HCEC 1CT (cell line): ENCODE measurements around the gene GSTCD.
"Not testable (repeated sequence)": the region's sequence is repeated elsewhere in the genome, so short reads cannot be mapped to it uniquely, and the experiment has no call there.

Source experiments
- DNase-seq: peaks from one replicate; pipeline ENCODE4 v3.0.0-alpha.2; 2017

GSTCD gene

DNA sequence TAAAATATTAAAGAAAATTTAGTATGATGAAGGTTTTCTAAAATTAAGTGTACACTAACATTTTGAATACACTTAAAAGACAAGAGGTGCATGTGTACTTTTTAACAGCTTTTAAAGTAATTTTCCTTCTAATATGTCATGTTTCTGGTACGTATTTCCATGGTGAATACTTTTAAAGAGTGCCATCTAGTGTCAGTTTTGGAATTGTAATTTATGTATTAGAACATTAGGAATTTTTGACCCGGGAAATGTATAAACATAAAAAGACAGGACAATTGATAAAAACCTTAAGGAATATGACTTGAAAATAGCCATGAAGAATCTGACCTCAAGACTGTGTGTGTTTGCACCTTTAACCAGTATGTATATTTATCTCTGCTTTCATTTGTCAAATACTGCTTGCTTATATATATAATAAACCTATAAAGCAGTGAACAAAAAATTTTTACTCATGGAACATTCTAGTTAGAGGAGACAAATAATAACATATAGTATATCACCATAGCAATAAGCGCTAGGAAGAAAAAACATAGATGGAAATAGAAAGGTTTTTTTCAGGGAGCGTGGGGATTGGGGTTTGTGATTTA is 7.2 kb downstream of the GSTCD start:
- peak; percentile 37 for DNase-seq

DNA sequence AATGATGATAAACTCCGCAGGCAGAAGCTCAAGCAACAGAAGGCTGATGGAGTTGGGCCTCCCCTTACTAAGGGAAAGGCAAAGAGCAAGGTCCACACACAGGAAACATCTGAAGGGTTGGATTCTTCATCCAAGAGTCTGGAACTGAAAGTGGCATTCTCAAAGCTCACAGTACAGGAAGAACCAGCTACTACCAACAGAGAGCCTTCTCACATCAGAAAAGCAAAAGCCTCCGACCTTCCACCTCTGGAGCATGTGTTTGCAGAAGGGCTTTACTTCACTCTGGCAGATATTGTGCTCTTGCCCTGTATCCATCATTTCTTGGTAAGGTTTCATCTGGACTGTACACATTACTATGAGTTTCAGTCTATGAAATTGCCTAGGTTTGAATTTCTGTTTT is 10.6 kb downstream of the GSTCD start:
- DNase-seq, result no peak

DNA sequence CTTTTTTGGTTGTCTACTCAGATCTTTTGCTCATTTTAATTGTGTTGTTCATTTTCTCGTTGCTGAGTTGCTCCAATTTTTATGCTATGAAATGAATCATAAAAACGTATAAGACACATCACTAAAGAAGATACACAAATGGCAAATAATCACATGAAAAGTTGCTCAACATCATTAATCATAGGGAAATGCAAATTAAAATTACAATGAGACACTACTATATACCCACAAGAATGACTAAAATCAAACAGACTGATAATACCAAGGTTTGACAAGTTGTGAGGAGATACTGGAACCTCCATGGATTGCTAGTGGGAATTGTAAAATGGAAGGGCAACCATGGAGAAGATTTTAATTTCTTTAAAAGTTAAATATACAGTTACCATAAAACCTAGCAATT is 17.0 kb downstream of the GSTCD start:
- no peak for DNase-seq

DNA sequence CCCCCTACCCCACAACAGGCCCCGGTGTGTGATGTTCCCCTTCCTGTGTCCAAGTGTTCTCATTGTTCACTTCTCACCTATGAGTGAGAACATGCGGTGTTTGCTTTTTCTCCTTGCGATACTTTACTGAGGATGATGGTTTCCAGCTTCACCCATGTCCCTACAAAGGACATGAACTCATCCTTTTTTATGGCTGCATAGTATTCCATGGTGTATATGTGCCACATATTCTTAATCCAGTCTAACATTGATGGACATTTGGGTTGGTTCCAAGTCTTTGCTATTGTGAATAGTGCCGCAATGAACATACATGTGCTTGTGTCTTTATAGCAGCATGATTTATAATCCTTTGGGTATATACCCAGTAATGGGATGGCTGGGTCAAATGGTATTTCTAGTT is 21.3 kb downstream of the GSTCD start:
- DNase-seq, result not testable (repeated sequence)

DNA sequence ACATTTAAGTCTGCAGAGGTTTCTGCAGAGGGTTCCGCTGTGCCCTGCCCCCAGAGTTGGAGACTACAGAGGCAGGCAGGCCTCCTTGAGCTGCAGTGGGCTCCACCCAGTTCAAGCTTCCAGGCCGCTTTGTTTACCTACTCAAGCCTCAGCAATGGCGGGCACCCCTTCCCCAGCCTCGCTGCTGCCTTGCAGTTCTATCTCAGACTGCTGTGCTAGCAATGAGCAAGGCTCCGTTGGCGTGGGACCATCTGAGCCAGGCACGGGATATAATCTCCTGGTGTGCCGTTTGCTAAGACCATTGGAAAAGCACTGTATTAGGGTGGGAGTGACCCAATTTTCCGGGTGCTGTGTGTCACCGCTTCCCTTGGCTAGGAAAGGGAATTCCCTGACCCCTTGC is 26.6 kb downstream of the GSTCD start:
- not testable (repeated sequence) for DNase-seq

DNA sequence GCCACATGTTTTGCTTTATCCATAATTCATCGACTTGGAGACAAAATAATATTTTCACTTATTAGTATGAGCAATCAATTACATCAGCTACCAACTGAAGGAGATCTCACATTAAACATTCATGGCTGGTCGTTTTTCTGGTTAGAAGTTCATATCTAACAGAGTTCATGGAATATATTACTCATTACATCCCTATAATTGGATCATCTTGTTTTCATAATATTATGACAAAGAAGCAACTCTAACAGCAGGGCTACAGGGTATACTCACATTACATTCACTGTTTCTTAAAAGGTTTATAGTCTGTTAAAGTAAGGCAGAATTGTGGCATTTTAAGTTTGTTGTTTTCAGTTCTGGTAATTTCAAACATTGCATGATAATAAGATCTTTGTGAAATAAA is 33.0 kb downstream of the GSTCD start:
- no peak for DNase-seq

DNA sequence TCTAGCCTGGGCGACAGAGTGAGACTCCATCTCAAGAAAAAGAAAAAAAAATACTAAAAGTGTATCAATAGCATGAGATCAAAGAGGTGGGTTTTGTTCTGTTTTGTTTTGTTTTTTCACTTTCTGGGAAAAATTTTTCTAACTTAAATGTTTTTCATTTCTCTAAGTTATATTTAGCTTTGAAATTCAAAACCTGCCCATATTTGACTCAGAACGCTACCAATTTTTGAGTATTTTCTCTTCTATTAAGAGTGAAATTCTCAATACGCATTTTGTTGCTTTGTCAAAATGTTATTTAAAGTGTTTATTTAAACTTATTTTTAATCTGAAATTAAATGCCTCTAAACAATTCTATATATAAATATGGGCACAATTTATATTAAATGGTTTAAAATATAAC is 39.6 kb downstream of the GSTCD start:
- DNase-seq, result no peak

DNA sequence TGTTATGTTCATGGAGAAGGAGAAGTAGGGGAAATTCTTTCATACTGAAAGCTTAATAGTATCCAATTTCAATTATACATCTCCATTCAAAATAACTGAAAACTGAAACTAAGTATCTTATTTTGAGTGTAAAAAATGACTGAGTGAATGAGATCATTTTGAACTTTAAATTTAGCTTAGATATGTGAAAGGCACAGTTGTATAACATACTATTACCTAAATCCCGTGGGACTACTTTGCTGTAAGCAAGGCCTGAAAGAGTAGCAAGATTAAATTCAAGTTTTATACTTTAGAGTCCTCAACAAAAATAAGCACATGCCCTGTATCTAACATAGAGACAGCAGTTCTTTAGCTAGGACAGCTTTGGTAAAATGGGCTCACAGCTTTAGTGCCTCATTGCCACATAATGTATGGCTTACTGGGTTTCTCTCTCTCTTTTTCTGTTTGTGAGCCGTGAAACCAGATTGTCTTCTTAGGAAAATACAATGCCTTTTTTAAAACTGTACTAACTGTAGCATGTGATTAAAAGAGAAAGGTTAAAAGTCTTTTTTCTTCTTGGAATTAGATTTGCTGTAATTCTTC is 43.2 kb downstream of the GSTCD start:
- no peak for DNase-seq

DNA sequence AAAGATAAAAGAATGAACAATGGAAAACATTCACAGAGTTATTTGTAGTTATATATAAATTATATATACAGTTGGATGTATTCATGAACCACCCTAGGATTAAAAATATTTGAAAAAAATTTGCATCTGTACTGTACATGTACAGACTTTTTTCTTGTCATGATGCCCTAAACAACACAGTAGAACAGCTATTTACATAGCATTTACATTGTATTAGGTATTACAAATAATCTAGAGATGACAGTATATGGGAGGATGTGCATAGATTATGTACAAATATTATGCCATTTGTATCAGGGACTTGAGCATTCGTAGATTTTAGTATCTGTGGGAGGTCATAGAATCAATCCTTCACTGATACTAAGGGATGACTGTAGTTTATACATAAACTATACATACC is 44.8 kb downstream of the GSTCD start:
- DNase-seq, result no peak

DNA sequence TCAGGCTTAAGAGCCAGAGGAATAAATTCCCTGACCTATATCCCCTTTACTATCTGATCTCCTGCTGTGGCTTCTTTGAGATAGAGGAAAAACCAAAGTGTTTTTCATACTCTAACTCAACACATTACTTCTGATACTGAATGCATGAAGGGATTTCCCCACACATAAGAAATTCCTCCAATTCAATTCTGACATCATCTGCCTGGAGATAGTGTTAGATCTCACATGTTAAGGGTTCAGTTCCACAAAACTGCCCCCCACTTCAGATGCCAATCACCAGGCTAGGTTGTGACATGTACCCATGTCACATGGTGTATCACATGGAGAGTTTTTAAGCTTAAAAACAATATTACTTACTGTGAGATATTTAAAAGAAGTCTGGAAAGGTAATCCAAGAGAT is 46.8 kb downstream of the GSTCD start:
- DNase-seq, result no peak

DNA sequence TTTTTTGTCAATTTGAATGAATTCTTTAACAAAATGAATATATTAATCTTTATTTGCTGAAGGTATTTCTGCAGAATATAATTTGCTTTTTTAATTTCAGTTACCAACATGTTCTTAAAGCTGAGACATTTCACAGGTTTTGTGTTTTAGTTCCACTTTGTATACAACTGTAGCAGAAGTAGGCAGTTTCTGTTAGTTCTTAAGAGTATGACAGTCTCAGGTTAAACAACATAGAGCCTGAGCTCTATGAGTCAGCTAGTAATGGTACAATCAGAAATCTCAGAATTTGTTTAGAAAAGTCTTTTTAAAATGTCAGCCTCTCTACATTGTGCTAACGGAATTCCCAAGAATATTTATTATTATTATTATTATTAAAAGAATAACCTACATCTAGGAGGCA is 50.4 kb downstream of the GSTCD start:
- DNase-seq, result no peak

DNA sequence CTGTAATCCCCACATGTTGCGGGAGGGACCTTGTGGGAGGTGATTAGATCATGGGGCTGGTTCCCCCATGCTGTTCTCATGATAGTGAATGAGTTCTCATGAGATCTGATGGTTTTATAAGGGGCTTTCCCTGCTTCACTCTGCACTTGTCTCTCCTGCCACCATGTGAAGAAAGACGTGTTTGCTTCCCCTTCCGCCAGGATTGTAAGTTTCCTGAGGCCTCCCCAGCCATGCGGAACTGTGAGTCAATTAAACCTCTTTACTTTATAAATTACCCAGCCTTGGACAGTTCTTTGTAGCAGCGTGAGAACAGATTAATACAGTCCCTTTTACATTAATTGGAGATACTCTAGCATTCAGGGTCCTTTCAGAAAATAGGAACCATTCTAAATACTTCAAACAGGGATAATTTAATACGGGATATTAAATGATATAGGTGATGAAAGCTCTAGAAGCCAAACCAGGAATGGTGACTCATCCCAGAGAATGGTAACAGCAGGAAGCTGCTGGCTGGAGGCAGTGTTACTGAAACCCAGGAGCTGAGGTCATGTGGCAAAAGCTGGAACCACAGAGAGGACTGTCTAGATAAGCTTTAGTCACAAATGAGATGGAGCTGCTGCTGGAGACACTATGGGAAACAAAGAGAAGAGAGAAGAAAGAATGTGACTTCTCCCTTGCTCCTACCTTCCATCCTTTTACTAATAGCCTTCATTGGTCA is 57.3 kb downstream of the GSTCD start:
- peak; percentile 77 for DNase-seq

DNA sequence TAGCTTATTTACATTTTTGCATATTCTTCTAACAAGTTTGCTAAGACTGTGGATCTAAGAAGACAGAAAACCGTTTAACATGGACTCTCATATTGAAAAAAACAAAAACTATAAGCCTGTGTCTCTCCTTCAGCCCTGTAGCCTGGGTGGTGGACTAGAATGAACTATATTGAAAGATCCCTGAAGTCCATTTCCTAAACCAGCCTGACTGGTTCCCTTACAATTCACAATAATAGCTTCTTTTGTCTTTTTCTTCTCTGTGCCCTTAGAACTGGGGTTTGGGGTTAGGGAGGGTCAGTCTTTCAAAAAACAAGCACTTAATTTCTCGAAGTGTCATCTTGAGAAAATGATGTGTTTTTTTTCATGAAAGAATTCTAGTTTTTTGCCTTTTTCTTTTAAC is 59.0 kb downstream of the GSTCD start:
- no peak for DNase-seq

DNA sequence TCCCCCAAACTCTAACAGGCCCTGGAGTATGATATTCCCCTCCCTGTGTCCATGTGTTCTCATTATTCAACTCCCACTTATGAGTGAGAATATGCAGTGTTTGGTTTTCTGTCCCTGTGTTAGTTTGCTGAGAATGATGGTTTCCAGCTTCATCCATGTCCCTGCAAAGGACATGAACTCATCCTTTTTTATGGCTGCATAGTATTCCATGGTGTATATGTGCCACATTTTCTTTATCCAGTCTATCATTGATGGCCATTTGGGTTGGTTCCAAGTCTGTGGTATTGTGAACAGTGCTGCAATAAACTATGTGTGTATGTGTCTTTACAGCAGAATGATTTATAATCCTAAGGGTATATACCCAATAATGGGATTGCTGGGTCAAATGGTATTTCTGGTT is 61.9 kb downstream of the GSTCD start:
- DNase-seq, result not testable (repeated sequence)

DNA sequence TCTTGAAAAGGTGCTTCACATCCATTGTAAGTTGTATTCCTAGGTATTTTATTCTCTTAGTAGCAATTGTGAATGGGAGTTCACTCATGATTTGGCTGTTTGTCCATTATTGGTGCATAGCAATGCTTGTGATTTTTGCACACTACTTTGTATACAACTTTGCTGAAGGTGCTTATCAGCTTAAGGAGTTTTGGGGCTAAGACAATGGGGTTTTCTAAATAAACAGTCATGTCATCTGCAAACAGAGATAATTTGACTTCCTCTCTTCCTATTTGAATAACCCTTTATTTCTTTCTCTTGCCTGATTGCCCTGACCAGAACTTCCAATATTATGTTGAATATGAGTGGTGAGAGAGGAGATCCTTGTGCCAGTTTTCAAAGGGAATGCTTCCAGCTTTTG is 63.5 kb downstream of the GSTCD start:
- not testable (repeated sequence) for DNase-seq

DNA sequence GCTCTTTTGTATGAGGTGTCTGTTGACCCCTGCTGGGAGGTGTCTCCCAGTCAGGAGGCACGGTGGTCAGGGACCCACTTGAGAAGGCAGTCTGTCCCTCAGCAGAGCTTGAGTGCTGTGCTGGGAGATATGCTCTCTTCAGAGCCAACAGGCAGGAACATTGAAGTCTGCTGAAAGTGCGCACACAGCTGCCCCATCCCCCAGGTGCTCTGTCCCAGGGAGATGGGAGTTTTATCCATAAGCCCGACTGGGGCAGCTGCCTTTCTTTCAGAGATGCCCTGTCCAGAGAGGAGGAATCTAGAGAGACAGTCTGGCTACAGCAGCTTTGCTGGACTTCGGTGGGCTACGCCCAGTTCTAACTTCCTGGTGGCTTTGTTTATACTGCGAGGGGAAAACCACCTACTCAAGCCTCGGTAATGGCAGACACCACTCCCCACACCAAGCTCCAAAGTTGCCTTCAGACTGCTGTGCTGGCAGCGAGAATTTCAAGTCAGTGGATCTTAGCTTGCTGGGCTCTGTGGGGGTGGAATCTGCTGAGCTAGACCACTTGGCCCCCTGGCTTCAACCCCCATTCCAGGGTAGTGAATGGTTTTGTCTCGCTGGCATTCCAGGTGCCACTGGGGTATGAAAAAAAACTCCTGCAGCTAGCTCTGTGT is 67.3 kb downstream of the GSTCD start:
- not testable (repeated sequence) for DNase-seq

DNA sequence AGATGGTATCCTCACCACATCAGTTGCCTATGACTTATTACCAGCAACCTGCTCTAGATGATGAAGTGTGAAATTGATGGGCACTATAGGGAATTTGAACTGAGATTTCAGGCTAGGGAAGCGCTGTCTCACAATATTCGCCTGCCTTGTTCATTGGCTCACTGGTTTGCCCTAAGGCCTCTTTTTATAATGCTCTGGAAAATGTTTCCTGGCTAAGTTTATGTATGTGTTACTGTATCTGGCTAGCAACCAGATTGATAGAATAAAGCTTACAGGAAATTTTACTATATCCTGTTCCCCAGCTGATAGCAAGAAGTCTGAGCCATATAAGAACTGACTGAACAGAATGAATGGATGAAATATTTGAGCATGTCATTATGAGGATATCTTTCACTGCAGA is 71.6 kb downstream of the GSTCD start:
- no peak for DNase-seq

DNA sequence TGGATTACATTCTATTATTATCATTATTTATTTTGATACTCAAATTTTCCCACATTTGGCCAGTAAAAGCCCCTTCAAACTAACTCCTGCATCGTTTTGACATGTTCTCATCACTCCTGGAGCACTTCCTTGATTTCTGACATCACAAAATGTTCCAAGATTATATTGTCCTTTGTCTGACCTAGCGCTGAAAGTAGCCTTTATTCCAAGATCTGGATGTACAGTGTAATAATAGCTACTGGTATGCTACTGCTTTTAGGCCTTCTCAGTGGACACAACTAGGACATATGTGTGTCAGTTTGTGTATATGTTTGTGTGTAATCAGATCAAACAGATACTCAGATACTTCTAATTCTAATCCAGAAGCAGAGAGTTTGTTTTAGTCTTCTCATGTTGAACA is 76.2 kb downstream of the GSTCD start:
- DNase-seq, result no peak

DNA sequence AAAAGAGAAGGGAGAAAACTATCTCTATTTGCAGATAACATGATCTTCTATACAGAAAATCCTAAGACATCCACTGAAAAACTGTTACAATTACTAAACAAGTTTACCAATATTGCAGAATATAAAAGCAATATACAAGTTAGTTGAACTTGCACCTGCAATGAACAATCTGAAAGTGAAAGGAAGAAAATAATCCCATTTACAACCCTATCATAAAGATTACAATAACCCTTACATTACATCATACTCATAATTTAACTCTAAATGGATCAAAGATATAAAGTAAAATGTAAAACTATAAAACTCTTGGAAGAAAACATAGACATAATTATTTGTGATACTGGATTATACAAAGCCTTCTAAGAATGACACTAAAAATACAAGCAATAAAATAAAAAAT is 77.2 kb downstream of the GSTCD start:
- no peak for DNase-seq

DNA sequence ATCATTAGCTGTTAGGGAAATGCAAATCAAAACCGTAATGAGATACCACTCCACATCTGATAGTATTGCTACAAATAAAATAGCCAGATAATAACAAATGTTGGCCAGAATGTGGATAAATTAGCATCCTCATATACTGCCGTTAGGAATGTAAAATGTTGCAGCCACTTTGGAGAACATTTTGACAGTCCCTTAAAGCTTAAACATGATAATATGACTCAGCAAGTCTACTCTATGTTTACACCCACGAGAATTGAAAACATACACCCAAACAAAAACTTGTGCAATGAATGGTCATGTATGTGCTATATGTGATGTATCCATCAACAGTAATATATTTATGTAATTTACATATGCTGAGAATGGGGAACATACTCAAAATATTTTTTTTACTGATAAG is 78.2 kb downstream of the GSTCD start:
- DNase-seq, result no peak

DNA sequence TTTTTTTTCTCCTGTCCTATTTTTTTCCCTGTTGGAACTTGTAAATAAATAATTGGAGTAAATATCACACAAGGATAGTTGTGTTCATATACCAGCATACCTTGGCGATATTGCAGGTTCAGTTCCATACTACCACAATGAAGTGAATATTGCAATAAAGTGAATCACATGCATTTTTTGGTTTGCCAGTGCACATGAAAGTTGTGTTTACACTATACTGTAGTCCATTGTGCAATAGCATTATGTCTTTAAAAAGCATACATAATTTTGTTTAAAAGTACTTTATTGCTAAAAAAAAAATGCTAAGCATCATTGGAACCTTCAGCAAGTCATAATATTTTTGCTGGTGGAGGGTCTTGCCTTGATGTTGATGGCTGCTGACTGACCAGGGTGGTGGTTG is 88.6 kb downstream of the GSTCD start:
- no peak for DNase-seq

DNA sequence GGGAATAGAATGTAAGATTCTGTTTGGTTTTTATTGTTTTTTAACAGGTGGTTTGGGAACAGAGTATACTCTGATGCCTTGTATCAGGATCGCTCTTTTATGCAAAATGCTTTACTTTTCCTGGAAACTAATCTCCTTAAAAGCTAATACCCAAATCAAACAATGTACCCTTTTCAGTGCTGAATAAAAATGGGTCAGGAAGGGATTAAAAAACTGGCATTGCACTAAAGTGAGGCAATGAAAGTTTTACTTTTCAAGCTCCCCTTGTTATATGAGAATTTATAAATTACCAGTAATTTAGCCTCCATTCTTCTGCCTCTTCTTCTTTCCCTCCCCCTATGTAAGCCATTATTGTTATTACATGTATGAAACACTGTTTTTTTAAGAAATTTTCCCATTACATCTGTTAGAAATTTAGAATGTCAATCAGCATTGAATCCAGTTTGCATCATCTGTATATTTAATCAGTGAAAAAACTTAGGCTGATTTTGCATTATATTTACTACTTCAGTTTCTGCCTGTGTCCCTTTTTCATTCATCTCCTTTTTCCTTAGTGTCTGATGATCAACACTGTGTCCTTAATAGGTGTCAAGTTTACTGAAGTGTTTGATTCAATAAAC is 97.0 kb downstream of the GSTCD start:
- DNase-seq, result no peak

DNA sequence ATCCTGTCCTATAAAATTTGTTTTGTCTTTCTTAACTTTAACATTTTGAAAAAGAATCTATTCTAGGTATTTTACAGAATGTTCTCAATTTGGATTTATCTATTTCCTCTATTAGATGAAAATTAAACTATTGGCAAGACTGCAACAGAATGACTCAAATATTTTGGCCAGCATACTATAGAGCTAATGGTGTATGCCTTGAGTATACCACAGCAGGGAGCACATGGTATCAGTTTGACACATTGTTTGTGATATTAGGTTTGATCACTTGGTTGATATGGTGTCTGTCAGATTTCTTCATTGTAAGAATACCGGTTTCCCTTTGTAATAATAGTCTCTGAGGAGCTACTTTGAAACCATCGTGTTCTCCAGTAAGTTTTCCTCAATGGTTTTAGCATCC is 98.9 kb downstream of the GSTCD start:
- peak; percentile 26 for DNase-seq
